ENCODE data around the gene SYP.

SYP gene

DNA sequence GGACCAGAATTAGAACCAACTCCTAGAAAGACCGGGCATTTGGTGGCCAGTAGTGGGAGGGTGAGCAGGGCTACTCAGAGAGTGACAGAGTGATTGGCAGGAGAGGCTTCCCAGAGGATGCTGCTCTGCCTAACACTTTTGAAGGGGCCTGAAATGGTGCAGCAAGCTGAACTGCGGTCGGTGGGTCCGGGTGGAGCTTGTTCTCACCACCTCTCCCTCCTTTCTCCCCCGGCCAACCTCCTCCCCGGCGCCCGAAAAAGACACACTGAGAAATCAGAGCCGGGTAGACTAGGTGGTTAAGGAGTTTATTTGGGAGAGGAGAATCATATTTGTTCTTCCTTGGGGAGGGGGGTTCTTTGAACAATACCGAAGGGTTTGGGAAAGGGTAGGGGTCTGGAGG lies 12.5 kb downstream of the SYP start:
- Histone ChIP-seq H3K4me3 (ENCODE audit: low read length) (no peak overlapping the region), H3K9ac (ENCODE audit: low read length) (no peak overlapping the region), H3K4me1 (ENCODE audit: control insufficient read depth, low read depth, low read length) (no peaks in the 10 kb centered on the region), H3K36me3 (ENCODE audit: control insufficient read depth, low read depth, low read length) (no peaks in the 10 kb centered on the region), H3K9me3 (ENCODE audit: control insufficient read depth, low read depth, low read length) (no peaks in the 10 kb centered on the region), H3K27ac (ENCODE audit: low read length) (no peak overlapping the region), H3K27me3 (ENCODE audit: control insufficient read depth, insufficient read depth, low read length) (no peaks in the 10 kb centered on the region)

GRCh38 chrX:49187028-49187394 lies 13.0 kb downstream of the SYP start:
- H3K27ac ChIP-seq (ENCODE audit: low read length) = no peak overlapping the region
- peak overlapping the region; percentile 58 for H3K4me3 ChIP-seq (ENCODE audit: low read length)
- no peaks in the 10 kb centered on the region for H3K27me3 ChIP-seq (ENCODE audit: control insufficient read depth, insufficient read depth, low read length)
- H3K4me1 ChIP-seq (ENCODE audit: control insufficient read depth, low read depth, low read length) = no peaks in the 10 kb centered on the region
- H3K36me3 ChIP-seq (ENCODE audit: control insufficient read depth, low read depth, low read length) = no peaks in the 10 kb centered on the region
- no peak overlapping the region for H3K9ac ChIP-seq (ENCODE audit: low read length)
- H3K9me3 ChIP-seq (ENCODE audit: control insufficient read depth, low read depth, low read length) = no peaks in the 10 kb centered on the region

DNA sequence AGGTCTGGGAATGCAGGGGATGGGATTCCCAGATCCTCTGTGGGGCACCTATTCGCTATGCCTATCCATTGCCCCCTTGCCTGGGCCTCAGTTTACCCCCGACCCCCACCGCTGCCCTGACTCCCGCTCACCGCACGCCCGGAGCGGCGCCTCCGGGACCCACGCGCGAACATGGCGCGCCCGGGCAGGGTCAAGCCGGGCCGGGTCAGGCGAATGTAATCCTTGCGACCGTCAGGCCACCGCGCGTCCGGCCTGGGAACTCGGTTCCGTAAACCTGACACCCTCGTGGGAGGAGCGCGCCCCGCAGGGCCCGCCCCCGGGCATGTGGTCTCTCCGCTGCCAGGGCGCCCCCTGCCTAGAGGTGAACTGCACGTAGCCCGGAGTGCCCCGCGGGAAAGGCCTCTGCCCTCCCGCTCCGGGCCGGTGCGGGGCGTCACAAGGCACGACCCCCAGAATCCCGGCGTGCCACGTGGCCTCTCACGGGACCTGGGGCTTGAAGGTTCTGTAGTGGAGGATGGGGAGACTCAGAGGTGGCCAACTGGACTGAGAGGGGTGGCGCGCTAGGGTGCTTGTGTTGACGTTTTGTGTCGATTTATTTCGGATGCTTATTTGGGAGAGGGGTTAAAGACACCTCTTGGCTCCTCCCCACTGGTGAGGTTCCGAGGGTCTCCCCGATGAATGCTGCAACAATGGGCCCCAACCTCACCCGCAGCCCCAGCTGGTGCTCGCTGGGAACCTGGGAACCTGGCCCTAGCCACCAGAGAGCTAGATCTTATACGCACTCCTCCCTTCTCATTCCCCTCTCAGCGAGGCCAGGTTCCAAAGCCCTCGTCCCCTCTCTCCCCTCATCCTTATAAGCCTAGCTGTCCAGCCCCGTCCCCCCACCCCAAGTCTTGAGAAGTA lies 13.6 kb downstream of the SYP start, which contains the start of gene PRICKLE3:
Gene PRICKLE3, minus strand, starts transcription at position 249 of the 903 bp plus-strand sequence. Its CDS starts 76 bp downstream, at position 173.
- Histone ChIP-seq H3K9ac (ENCODE audit: low read length) (no peak within 1 kb of the TSS), H3K9me3 (ENCODE audit: control insufficient read depth, low read depth, low read length) (no peaks in the 10 kb centered on the region), H3K4me1 (ENCODE audit: control insufficient read depth, low read depth, low read length) (no peaks in the 10 kb centered on the region), H3K4me3 (ENCODE audit: low read length) (peak within 1 kb of the TSS; percentile 58), H3K27me3 (ENCODE audit: control insufficient read depth, insufficient read depth, low read length) (no peaks in the 10 kb centered on the region), H3K27ac (ENCODE audit: low read length) (no peak within 1 kb of the TSS), H3K36me3 (ENCODE audit: control insufficient read depth, low read depth, low read length) (no peaks in the 10 kb centered on the region)

- no peaks in the 10 kb centered on the region for H3K27me3 ChIP-seq (ENCODE audit: control insufficient read depth, insufficient read depth, low read length)
- peak overlapping the region; percentile 58 for H3K4me3 ChIP-seq (ENCODE audit: low read length)
- H3K36me3 ChIP-seq (ENCODE audit: control insufficient read depth, low read depth, low read length) = no peaks in the 10 kb centered on the region
- no peak overlapping the region for H3K9ac ChIP-seq (ENCODE audit: low read length)
- no peaks in the 10 kb centered on the region for H3K4me1 ChIP-seq (ENCODE audit: control insufficient read depth, low read depth, low read length)
- no peak overlapping the region for H3K27ac ChIP-seq (ENCODE audit: low read length)
- H3K9me3 ChIP-seq (ENCODE audit: control insufficient read depth, low read depth, low read length) = peaks cover 3% of the 10 kb centered on the region
These were observed 15.4 kb downstream of the SYP start for GRCh38 chrX:49184294-49185281.

DNA sequence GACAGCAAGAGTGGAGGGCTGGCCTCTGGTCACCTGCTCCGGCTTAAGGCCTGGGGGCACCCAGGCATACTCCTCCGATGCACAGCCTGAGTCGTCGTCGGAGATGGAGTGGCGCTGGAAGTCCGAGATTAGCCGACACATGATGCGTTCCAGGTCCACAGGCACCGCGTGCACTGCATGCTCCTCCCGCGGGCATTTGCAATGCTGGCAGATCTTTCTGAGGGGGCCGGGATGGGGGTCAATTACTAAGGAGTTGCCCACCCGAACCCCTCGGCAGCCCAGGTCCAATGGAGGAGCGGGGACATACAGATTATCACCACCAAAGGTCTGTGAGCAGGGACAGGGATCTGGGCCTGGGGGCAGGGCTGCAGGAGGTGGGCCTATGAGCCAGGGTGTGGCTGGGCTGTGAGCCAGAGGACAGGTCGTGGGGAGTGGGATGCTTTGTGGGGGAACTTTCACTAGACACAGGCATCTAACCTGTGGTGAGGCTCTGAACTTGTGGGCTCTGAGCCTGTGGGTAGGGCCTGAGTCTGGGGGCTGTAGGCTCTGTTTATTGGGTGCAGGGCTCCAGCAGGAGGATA lies 16.2 kb downstream of the SYP start:
- H3K27ac ChIP-seq (ENCODE audit: low read length) = no peak overlapping the region
- H3K9me3 ChIP-seq (ENCODE audit: control insufficient read depth, low read depth, low read length) = peaks cover 3% of the 10 kb centered on the region
- no peaks in the 10 kb centered on the region for H3K36me3 ChIP-seq (ENCODE audit: control insufficient read depth, low read depth, low read length)
- no peak overlapping the region for H3K4me3 ChIP-seq (ENCODE audit: low read length)
- H3K4me1 ChIP-seq (ENCODE audit: control insufficient read depth, low read depth, low read length) = no peaks in the 10 kb centered on the region
- no peak overlapping the region for H3K9ac ChIP-seq (ENCODE audit: low read length)
- no peaks in the 10 kb centered on the region for H3K27me3 ChIP-seq (ENCODE audit: control insufficient read depth, insufficient read depth, low read length)

- peaks cover 5% of the 10 kb centered on the region for H3K36me3 ChIP-seq (ENCODE audit: control insufficient read depth, low read depth, low read length)
- H3K27ac ChIP-seq (ENCODE audit: low read length) = no peak overlapping the region
- no peaks in the 10 kb centered on the region for H3K27me3 ChIP-seq (ENCODE audit: control insufficient read depth, insufficient read depth, low read length)
- H3K9me3 ChIP-seq (ENCODE audit: control insufficient read depth, low read depth, low read length) = peaks cover 7% of the 10 kb centered on the region
- no peaks in the 10 kb centered on the region for H3K4me1 ChIP-seq (ENCODE audit: control insufficient read depth, low read depth, low read length)
- no peak overlapping the region for H3K4me3 ChIP-seq (ENCODE audit: low read length)
- H3K9ac ChIP-seq (ENCODE audit: low read length) = no peak overlapping the region
These were observed 20.6 kb downstream of the SYP start for GRCh38 chrX:49179358-49179757.

GRCh38 chrX:49178537-49178936 lies 21.5 kb downstream of the SYP start:
- peaks cover 7% of the 10 kb centered on the region for H3K9me3 ChIP-seq (ENCODE audit: control insufficient read depth, low read depth, low read length)
- peaks cover 5% of the 10 kb centered on the region for H3K36me3 ChIP-seq (ENCODE audit: control insufficient read depth, low read depth, low read length)
- H3K27ac ChIP-seq (ENCODE audit: low read length) = no peak overlapping the region
- no peaks in the 10 kb centered on the region for H3K4me1 ChIP-seq (ENCODE audit: control insufficient read depth, low read depth, low read length)
- H3K9ac ChIP-seq (ENCODE audit: low read length) = no peak overlapping the region
- no peak overlapping the region for H3K4me3 ChIP-seq (ENCODE audit: low read length)
- H3K27me3 ChIP-seq (ENCODE audit: control insufficient read depth, insufficient read depth, low read length) = no peaks in the 10 kb centered on the region

DNA sequence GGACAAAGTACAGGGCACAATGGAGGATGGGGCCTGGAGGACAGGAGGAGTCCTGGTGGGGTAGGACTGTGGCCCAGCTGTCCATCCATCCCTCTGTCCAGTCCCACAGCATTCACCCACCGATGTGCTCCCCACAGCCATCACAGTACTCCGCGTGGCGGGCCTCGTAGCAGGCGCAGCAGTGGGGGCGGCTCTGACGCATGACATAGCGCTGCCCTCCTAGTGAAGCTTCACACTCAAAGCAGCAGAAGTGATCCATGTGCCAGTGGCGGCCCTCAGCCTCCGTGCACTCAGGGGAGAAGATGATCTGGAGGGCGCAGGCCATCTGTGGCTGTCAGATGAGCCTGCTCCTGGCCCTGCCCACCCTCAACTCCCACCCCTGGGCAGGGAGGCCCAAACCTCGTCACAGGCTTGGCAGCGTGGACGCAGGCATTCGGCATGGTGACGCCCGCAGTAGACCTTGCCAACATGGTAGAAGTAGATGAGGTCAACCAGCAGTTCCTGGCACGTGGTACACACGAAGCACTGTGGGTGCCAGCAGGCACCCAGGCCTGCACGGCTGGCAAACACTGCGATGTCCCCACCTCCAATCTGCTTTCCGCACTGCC lies 22.0 kb downstream of the SYP start:
- H3K27me3 ChIP-seq (ENCODE audit: control insufficient read depth, insufficient read depth, low read length) = peaks cover 4% of the 10 kb centered on the region
- H3K4me3 ChIP-seq (ENCODE audit: low read length) = no peak overlapping the region
- no peaks in the 10 kb centered on the region for H3K4me1 ChIP-seq (ENCODE audit: control insufficient read depth, low read depth, low read length)
- peaks cover 5% of the 10 kb centered on the region for H3K36me3 ChIP-seq (ENCODE audit: control insufficient read depth, low read depth, low read length)
- H3K27ac ChIP-seq (ENCODE audit: low read length) = no peak overlapping the region
- no peak overlapping the region for H3K9ac ChIP-seq (ENCODE audit: low read length)
- peaks cover 7% of the 10 kb centered on the region for H3K9me3 ChIP-seq (ENCODE audit: control insufficient read depth, low read depth, low read length)

DNA sequence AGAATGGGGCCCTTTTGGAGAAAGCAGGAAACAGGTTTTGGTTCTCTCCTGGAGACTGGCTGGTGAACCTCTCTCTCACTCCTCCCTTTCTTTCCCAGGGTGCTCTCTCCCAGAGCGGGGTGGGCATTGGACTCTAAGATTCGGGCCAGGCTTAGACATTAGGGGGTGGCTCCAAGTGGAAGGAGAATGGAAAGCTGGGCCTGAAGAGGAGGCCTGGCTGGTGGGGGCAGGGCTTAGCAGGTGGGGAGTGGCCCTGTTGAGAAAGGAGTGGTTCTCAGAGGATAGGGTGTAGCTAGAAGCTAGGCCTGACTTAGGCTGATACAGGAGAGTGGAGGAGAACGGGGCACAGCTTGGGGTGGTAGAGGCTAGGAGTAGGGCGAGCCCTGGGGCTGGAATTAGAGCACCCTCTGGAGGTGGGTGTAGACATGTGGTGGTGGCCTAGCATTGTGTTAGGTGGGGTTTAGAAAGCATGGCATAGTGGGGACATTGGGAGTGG lies 22.6 kb downstream of the SYP start:
- H3K9ac ChIP-seq (ENCODE audit: low read length) = no peak overlapping the region
- peaks cover 5% of the 10 kb centered on the region for H3K36me3 ChIP-seq (ENCODE audit: control insufficient read depth, low read depth, low read length)
- H3K9me3 ChIP-seq (ENCODE audit: control insufficient read depth, low read depth, low read length) = peaks cover 7% of the 10 kb centered on the region
- no peaks in the 10 kb centered on the region for H3K4me1 ChIP-seq (ENCODE audit: control insufficient read depth, low read depth, low read length)
- no peak overlapping the region for H3K4me3 ChIP-seq (ENCODE audit: low read length)
- H3K27ac ChIP-seq (ENCODE audit: low read length) = no peak overlapping the region
- H3K27me3 ChIP-seq (ENCODE audit: control insufficient read depth, insufficient read depth, low read length) = peaks cover 10% of the 10 kb centered on the region

- H3K27ac ChIP-seq (ENCODE audit: low read length) = no peak overlapping the region
- H3K9me3 ChIP-seq (ENCODE audit: control insufficient read depth, low read depth, low read length) = peaks cover 7% of the 10 kb centered on the region
- peaks cover 5% of the 10 kb centered on the region for H3K36me3 ChIP-seq (ENCODE audit: control insufficient read depth, low read depth, low read length)
- H3K9ac ChIP-seq (ENCODE audit: low read length) = no peak overlapping the region
- no peak overlapping the region for H3K4me3 ChIP-seq (ENCODE audit: low read length)
- H3K4me1 ChIP-seq (ENCODE audit: control insufficient read depth, low read depth, low read length) = no peaks in the 10 kb centered on the region
- peaks cover 17% of the 10 kb centered on the region for H3K27me3 ChIP-seq (ENCODE audit: control insufficient read depth, insufficient read depth, low read length)
These were observed 23.3 kb downstream of the SYP start for GRCh38 chrX:49176421-49177326.

Data from iPS-18a (cell line).